ENCODE results near the gene HSD3B7. TPM values are rescaled to one million over a fixed set of nuclear protein-coding genes. Genes with fewer than 3 reads are reported as not detected.

The HSD3B7 gene
- total RNA-seq, 2 experiments from 2014 or later, result 2.4 to 3.3 TPM

DNA sequence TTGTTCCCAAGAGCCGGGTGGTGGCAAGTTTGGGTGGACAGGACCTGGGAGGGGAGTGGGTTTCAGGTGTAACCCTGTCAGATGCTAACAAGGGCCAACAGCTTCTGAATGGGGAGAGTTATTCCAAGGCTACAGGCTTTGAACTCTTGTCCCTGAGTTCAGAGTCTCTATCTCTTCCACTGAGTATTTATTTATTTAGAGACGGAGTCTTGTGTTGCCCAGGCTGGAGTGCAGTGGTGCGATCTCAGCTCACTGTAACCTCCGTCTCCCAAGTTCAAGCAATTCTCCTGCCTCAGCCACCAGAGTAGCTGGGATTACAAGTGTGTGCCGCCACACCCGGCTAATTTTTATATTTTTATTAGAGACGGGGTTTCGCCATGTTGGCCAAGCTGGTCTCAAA lies 30.0 kb upstream of the HSD3B7 start:
- H3K4me3 ChIP-seq (ENCODE audit: low read depth, low read length, poor library complexity, severe bottlenecking), result no peak overlapping the region
- peaks cover 21% of the 10 kb centered on the region for H3K79me2 ChIP-seq (ENCODE audit: insufficient read depth, low read depth, low read length)
- TF ChIP-seq EZH2phosphoT487 (IDR thresholded peaks at IDR 0.05; ENCODE audit: borderline replicate concordance, low read depth, low read length), result no peak
- TF ChIP-seq, protein P1, sequence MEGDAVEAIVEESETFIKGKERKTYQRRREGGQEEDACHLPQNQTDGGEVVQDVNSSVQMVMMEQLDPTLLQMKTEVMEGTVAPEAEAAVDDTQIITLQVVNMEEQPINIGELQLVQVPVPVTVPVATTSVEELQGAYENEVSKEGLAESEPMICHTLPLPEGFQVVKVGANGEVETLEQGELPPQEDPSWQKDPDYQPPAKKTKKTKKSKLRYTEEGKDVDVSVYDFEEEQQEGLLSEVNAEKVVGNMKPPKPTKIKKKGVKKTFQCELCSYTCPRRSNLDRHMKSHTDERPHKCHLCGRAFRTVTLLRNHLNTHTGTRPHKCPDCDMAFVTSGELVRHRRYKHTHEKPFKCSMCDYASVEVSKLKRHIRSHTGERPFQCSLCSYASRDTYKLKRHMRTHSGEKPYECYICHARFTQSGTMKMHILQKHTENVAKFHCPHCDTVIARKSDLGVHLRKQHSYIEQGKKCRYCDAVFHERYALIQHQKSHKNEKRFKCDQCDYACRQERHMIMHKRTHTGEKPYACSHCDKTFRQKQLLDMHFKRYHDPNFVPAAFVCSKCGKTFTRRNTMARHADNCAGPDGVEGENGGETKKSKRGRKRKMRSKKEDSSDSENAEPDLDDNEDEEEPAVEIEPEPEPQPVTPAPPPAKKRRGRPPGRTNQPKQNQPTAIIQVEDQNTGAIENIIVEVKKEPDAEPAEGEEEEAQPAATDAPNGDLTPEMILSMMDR (conservative IDR thresholded peaks at IDR 0.05; ENCODE audit: low read length), result no peak
- no peak overlapping the region for H2AFZ ChIP-seq (ENCODE audit: low read length)
- H4K20me1 ChIP-seq (ENCODE audit: insufficient read depth, low read length), result peaks cover 11% of the 10 kb centered on the region
- DNase-seq (ENCODE audit: low spot score), result no peak
- ChIA-PET POLR2A (no interaction called here), CTCF (ENCODE audit: unreplicated experiment) (no interaction called here)
- H3K36me3 ChIP-seq (ENCODE audit: insufficient read depth, low read length), result peaks cover 15% of the 10 kb centered on the region
- no peaks in the 10 kb centered on the region for H3K9me3 ChIP-seq (ENCODE audit: low read length)
- intact Hi-C loops (cut with micrococcal nuclease; ENCODE audit: unreplicated experiment), result loop anchor here (5.0 kb wide), 1 partner anchor 117 kb away; the partner anchor contains the start of genes ZNF646 and ZNF668
- H3K9me2 ChIP-seq (ENCODE audit: insufficient read depth, low read length), result no peaks in the 10 kb centered on the region
- BruUV-seq (replicated peaks), result no TSS peak
- H3K4me2 ChIP-seq (ENCODE audit: low read length), result no peak overlapping the region
- H3K4me1 ChIP-seq (ENCODE audit: insufficient read depth, low read length, poor library complexity, severe bottlenecking), result peaks cover 41% of the 10 kb centered on the region
- no peak overlapping the region for H3K27ac ChIP-seq (ENCODE audit: low read depth, low read length, poor library complexity, severe bottlenecking)

DNA sequence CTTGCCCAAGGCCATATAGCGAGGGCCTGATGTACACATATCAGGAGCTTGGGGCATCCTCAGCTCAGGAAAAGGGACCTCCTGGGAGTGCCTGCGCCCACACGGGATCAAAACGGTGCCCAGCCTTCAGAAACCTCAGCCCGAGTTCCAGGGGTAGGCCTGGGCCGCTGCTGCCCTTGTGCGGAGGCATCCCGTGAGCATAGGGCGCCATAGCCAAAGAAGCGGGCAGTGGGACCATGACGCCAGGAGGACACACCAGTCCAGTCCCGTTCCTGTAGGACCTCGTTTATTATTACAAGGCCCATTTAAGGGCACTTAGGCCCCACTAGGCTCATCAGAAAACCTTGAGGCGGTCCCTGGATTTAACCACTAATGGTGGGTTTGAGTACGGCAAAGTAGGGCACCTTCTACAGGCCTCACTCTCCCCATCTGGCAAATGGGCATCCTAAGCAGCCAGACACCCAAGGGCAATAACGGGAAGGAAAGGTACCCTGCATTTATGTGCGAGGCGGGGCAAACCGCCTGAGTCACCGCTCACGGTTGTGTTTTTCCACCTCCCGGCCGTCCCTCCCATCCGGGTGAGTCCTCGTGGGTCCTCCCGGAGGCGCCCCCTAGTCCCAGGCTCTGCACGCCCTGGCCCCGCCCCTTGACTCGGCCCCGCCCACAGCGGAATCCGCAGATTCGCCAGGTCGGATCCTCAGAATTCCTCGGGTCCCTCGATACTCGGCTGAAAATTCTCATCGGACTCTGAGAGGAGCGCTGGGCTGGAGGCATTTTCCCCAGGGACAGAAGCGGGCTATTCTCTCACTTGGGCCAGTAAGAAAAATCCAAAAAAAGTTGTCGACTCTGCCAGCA lies 28.2 kb upstream of the HSD3B7 start:
- BruUV-seq (replicated peaks), result TSS peak; percentile 94
- Histone ChIP-seq H4K20me1 (ENCODE audit: insufficient read depth, low read length) (peaks cover 11% of the 10 kb centered on the region), H2AFZ (ENCODE audit: low read length) (peak overlapping the region; percentile 89), H3K9me2 (ENCODE audit: insufficient read depth, low read length) (no peaks in the 10 kb centered on the region), H3K79me2 (ENCODE audit: insufficient read depth, low read depth, low read length) (peaks cover 27% of the 10 kb centered on the region), H3K4me1 (ENCODE audit: insufficient read depth, low read length, poor library complexity, severe bottlenecking) (peaks cover 35% of the 10 kb centered on the region), H3K9me3 (ENCODE audit: low read length) (no peaks in the 10 kb centered on the region), H3K36me3 (ENCODE audit: insufficient read depth, low read length) (peaks cover 33% of the 10 kb centered on the region), H3K4me2 (ENCODE audit: low read length) (peak overlapping the region; percentile 82), H3K4me3 (ENCODE audit: low read depth, low read length, poor library complexity, severe bottlenecking) (peak overlapping the region; percentile 75), H3K27ac (ENCODE audit: low read depth, low read length, poor library complexity, severe bottlenecking) (peak overlapping the region; percentile 90)
- TF ChIP-seq EZH2phosphoT487 (IDR thresholded peaks at IDR 0.05; ENCODE audit: borderline replicate concordance, low read depth, low read length), result no peak
- TF ChIP-seq, protein P1 (conservative IDR thresholded peaks at IDR 0.05; ENCODE audit: low read length), result peak; percentile 66; the same call in 1 of the 2 replicates
- intact Hi-C loops (cut with micrococcal nuclease; ENCODE audit: unreplicated experiment), result loop anchor here (2.0 to 5.0 kb wide), 2 partner anchors 34 to 115 kb away; partner anchors contain the start of genes FBXL19, ZNF646 and ZNF668
- peak; percentile 92 for DNase-seq (ENCODE audit: low spot score)
- CTCF ChIA-PET (ENCODE audit: unreplicated experiment), result no interaction called here
- POLR2A ChIA-PET, result interaction anchor here (0.5 kb wide), 1 partner anchor 101 kb away, joined by 3 read pairs; no protein-coding TSS in a partner anchor

Measured in OCI-LY7 (cell line).